H9 (cell line): ENCODE results near the gene PEX1. TPM values are rescaled to one million over a fixed set of nuclear protein-coding genes. Genes with fewer than 3 reads are reported as not detected.

Source experiments
- DNase-seq: peaks from one replicate; pipeline ENCODE4 v3.0.0-alpha.2; 2017
- H2AFZ ChIP-seq: one replicate; pipeline ENCODE4 v1.6.1; 2013; ENCODE audit warnings: mild to moderate bottlenecking, low read length, control low read depth, moderate library complexity
- H2AK5ac ChIP-seq: 2 replicates; pipeline ENCODE4 v1.6.1; 2013; ENCODE audit warnings: low read length, control low read depth, mixed read lengths; ENCODE audit not compliant: insufficient read length
- H2BK120ac ChIP-seq: one replicate; pipeline ENCODE4 v1.6.1; 2013; ENCODE audit warnings: low read depth, mild to moderate bottlenecking, low read length, control low read depth, inconsistent platforms; ENCODE audit not compliant: poor library complexity, severe bottlenecking
- H2BK12ac ChIP-seq: 2 replicates; pipeline ENCODE4 v1.6.1; 2013; ENCODE audit warnings: low read length, control low read depth, mixed read lengths, low read depth; ENCODE audit not compliant: insufficient read length
- H2BK15ac ChIP-seq: 2 replicates; pipeline ENCODE4 v1.6.1; 2013; ENCODE audit warnings: low read depth, low read length, control low read depth
- H2BK20ac ChIP-seq: one replicate; pipeline ENCODE4 v1.6.1; 2013; ENCODE audit warnings: low read depth, mild to moderate bottlenecking, low read length, control low read depth, inconsistent platforms; ENCODE audit not compliant: poor library complexity, severe bottlenecking
- H2BK5ac ChIP-seq: 2 replicates; pipeline ENCODE4 v1.6.1; 2013; ENCODE audit warnings: low read length, control low read depth, mixed read lengths; ENCODE audit not compliant: insufficient read length
- H3K14ac ChIP-seq: 2 replicates; pipeline ENCODE4 v1.6.1; 2013; ENCODE audit warnings: low read length, control low read depth; ENCODE audit not compliant: insufficient read depth
- H3K18ac ChIP-seq: 2 replicates; pipeline ENCODE4 v1.6.1; 2013; ENCODE audit warnings: low read depth, mild to moderate bottlenecking, mixed read lengths, low read length, control low read depth; ENCODE audit not compliant: insufficient read length
- H3K23ac ChIP-seq: 2 replicates; pipeline ENCODE4 v1.6.1; 2013; ENCODE audit warnings: low read length, control low read depth, mixed read lengths, low read depth; ENCODE audit not compliant: insufficient read length
- H3K23me2 ChIP-seq: 2 replicates; pipeline ENCODE4 v1.6.1; 2013; ENCODE audit warnings: low read depth, mild to moderate bottlenecking, mixed read lengths, low read length, control low read depth; ENCODE audit not compliant: insufficient read length, poor library complexity, severe bottlenecking
- H3K27ac ChIP-seq: 2 replicates; pipeline ENCODE4 v1.5.1; 2013; ENCODE audit warnings: low read length, control low read depth, mixed read lengths, low read depth; ENCODE audit not compliant: insufficient read length
- H3K27me3 ChIP-seq: 2 replicates; pipeline ENCODE4 v1.6.1; 2013; ENCODE audit warnings: low read length, control low read depth, inconsistent platforms; ENCODE audit not compliant: insufficient read depth
- H3K4ac ChIP-seq: 2 replicates; pipeline ENCODE4 v1.6.1; 2013; ENCODE audit warnings: low read depth, mild to moderate bottlenecking, control low read depth, inconsistent platforms, low read length, moderate library complexity
- H3K4me1 ChIP-seq: 2 replicates; pipeline ENCODE4 v1.6.1; 2013; ENCODE audit warnings: low read length, control low read depth, inconsistent platforms; ENCODE audit not compliant: insufficient read depth
- H3K4me2 ChIP-seq: 2 replicates; pipeline ENCODE4 v1.6.1; 2013; ENCODE audit warnings: low read length, control low read depth, mixed read lengths; ENCODE audit not compliant: insufficient read length, insufficient read depth
- H3K56ac ChIP-seq: 2 replicates; pipeline ENCODE4 v1.6.1; 2013; ENCODE audit warnings: low read depth, mild to moderate bottlenecking, mixed read lengths, low read length, control low read depth; ENCODE audit not compliant: insufficient read length
- H3K79me1 ChIP-seq: 2 replicates; pipeline ENCODE4 v1.6.1; 2013; ENCODE audit warnings: low read depth, mild to moderate bottlenecking, moderate library complexity, low read length, control low read depth, inconsistent platforms; ENCODE audit not compliant: insufficient read depth, poor library complexity, severe bottlenecking
- H3K79me2 ChIP-seq: 2 replicates; pipeline ENCODE4 v1.6.1; 2013; ENCODE audit warnings: low read length, control low read depth, inconsistent platforms; ENCODE audit not compliant: insufficient read depth
- H3K9ac ChIP-seq: 2 replicates; pipeline ENCODE4 v1.6.1; 2013; ENCODE audit warnings: low read length, control low read depth, mixed read lengths; ENCODE audit not compliant: insufficient read length; ENCODE audit errors: extremely low read depth
- H3K9me3 ChIP-seq: one replicate; pipeline ENCODE4 v1.6.1; 2013; ENCODE audit warnings: low read depth, low read length, inconsistent platforms; ENCODE audit not compliant: control insufficient read depth
- H3T11ph ChIP-seq: one replicate; pipeline ENCODE4 v1.6.1; 2013; ENCODE audit warnings: mild to moderate bottlenecking, low read length, control low read depth, inconsistent platforms
- H4K20me1 ChIP-seq: one replicate; pipeline ENCODE4 v1.6.1; 2013; ENCODE audit not compliant: control insufficient read depth, insufficient read length, insufficient read depth
- H4K5ac ChIP-seq: 2 replicates; pipeline ENCODE4 v1.6.1; 2013; ENCODE audit warnings: low read depth, mild to moderate bottlenecking, mixed read lengths, low read length, control low read depth; ENCODE audit not compliant: insufficient read length
- H4K8ac ChIP-seq: replicated peaks from 2 replicates; pipeline ENCODE4 v1.6.1; 2013; ENCODE audit warnings: low read length, control low read depth, mixed read lengths, low read depth; ENCODE audit not compliant: insufficient read length
- H4K91ac ChIP-seq: 2 replicates; pipeline ENCODE4 v1.6.1; 2013; ENCODE audit warnings: low read depth, mild to moderate bottlenecking, moderate library complexity, mixed read lengths, low read length, control low read depth; ENCODE audit not compliant: insufficient read length
- H3K27ac Mint-ChIP-seq, 3 experiments: 2 replicates in 2 of 3; 3 replicates in 1 of 3; pipeline ENCODE4 v1.8.0; 2020 to 2021; ENCODE audit warnings: mixed read lengths in 3 of 3, mild to moderate bottlenecking in 1 of 3, moderate library complexity in 1 of 3
- H3K27me3 Mint-ChIP-seq: 2 replicates; pipeline ENCODE4 v1.8.0; 2021; ENCODE audit warnings: low read depth, mild to moderate bottlenecking, moderate library complexity, mixed read lengths
- H3K36me3 Mint-ChIP-seq, 3 experiments: 2 replicates in 2 of 3; 3 replicates in 1 of 3; pipeline ENCODE4 v1.8.0; 2020 to 2021; ENCODE audit warnings: low read depth in 3 of 3, mixed read lengths in 3 of 3; ENCODE audit not compliant: insufficient read depth in 1 of 3
- H3K4me1 Mint-ChIP-seq, 2 experiments: 2 replicates each; pipeline ENCODE4 v1.8.0; 2020; ENCODE audit warnings: mixed read lengths in 2 of 2
- H3K4me3 Mint-ChIP-seq, 2 experiments: 2 replicates in 1 of 2; 3 replicates in 1 of 2; pipeline ENCODE4 v1.8.0; 2020 to 2021; ENCODE audit warnings: mild to moderate bottlenecking in 2 of 2, mixed read lengths in 2 of 2, moderate library complexity in 1 of 2
- H3K9me3 Mint-ChIP-seq, 2 experiments: 2 replicates in 1 of 2; 3 replicates in 1 of 2; pipeline ENCODE4 v1.8.0; 2020; ENCODE audit warnings: mild to moderate bottlenecking in 2 of 2, mixed read lengths in 2 of 2, moderate library complexity in 1 of 2
- WGBS: extraction: QIAGEN DNeasy Blood & Tissue Kit; methylation state at CpG from one replicate; pipeline ENCODE4 v1.1.7; 2013; ENCODE audit warnings: missing lambda C conversion rate, low lambda C conversion rate, mixed read lengths; ENCODE audit not compliant: insufficient read length; ENCODE audit errors: extremely low coverage; 5-methylcytosine and 5-hydroxymethylcytosine counted together
- total RNA-seq: library from RNA; stranded (reverse); gene quantifications from 2 replicates; pipeline ENCODE4 v1.2.1, GENCODE V29; 2021
- TF ChIP-seq, protein P1 (sequence below): fragments of 200-600 bp; sonication (generic); conservative IDR thresholded peaks from 3 replicates; pipeline ENCODE4 v1.8.0; 2021; ENCODE audit warnings: antibody characterized with exemption, mild to moderate bottlenecking

Gene PEX1
- total RNA-seq, 1 experiment from 2014 or later, result 21.8 TPM

DNA sequence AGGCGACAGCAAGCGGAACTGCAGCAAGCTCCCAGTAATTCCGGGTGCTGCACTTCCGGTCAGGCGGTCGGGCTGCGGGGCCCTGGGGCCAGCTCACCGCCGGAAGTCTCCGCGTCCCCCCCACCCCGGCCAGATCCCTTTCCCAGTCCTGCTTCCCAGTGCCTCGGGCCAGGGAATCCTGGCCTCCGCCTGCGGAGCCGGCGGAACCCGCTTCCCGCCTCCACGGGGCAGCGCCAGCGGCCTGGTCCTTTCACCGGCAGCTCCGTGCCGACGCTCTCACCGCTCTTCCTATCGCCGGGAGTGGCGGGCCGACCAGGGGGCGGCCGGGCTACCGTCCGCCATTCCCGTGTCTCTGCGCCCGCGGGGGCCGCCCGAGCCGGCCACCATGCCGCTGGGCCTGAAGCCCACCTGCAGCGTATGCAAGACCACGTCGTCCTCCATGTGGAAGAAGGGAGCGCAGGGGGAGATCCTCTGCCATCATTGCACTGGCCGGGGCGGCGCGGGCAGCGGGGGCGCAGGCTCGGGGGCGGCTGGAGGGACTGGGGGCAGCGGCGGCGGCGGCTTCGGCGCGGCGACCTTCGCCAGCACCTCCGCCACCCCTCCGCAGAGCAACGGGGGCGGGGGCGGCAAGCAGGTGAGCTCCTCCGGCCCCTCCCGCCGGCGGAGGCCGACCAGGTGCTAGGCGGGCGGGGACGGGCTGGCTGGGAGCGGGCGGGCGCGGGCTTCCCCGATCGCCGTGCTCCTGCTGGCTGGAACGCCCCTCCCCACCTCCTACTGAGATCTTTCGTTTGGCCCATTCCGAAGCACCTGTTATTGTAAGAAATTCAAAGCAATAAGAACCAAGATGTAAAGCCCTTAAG is 80.7 kb downstream of the PEX1 start, which contains the start of gene GATAD1:
Gene GATAD1, plus strand, starts transcription at position 138 of the 860 bp plus-strand sequence. Its CDS starts 248 bp downstream, at position 386.
- Mint-ChIP-seq H3K27me3 (no peaks in the 10 kb centered on the region), H3K4me3 (peak within 1 kb of the TSS; percentile 76 to 86), H3K9me3 (peaks cover 1 to 8% of the 10 kb centered on the region in 2 experiments; a peak in 4 of 5 replicates), H3K36me3 (peaks cover 15 to 39% (median 31%) of the 10 kb centered on the region in 3 experiments), H3K27ac (peak within 1 kb of the TSS; percentile 52 to 73 (median 62); a peak in 2 of 7 replicates), H3K4me1 (peaks cover 8 to 9% of the 10 kb centered on the region in 2 experiments)
- Histone ChIP-seq H2BK5ac (no peak within 1 kb of the TSS), H3K27me3 (no peaks in the 10 kb centered on the region), H3K4me1 (no peaks in the 10 kb centered on the region), H3K9ac (peak within 1 kb of the TSS; percentile 94), H3K23me2 (peaks cover 5% of the 10 kb centered on the region), H3K14ac (peak within 1 kb of the TSS; percentile 91), H3K27ac (no peak within 1 kb of the TSS), H3K4me2 (peak within 1 kb of the TSS; percentile 82), H4K91ac (no peak within 1 kb of the TSS), H2BK20ac (no peak within 1 kb of the TSS), H3K23ac (no peak within 1 kb of the TSS), H3K56ac (no peak within 1 kb of the TSS), H2BK120ac (no peak within 1 kb of the TSS), H3K79me2 (no peaks in the 10 kb centered on the region), H2BK12ac (no peak within 1 kb of the TSS), H2AFZ (no peak within 1 kb of the TSS), H2BK15ac (no peak within 1 kb of the TSS), H3K9me3 (no peaks in the 10 kb centered on the region), H3K79me1 (no peaks in the 10 kb centered on the region), H4K5ac (no peak within 1 kb of the TSS), H3T11ph (no peak within 1 kb of the TSS), H3K4ac (no peak within 1 kb of the TSS), H4K20me1 (no peaks in the 10 kb centered on the region), H2AK5ac (no peak within 1 kb of the TSS), H4K8ac (no peak within 1 kb of the TSS), H3K18ac (peak within 1 kb of the TSS; percentile 88)
- DNase-seq, result peak; percentile 95
- TF ChIP-seq, protein P1, sequence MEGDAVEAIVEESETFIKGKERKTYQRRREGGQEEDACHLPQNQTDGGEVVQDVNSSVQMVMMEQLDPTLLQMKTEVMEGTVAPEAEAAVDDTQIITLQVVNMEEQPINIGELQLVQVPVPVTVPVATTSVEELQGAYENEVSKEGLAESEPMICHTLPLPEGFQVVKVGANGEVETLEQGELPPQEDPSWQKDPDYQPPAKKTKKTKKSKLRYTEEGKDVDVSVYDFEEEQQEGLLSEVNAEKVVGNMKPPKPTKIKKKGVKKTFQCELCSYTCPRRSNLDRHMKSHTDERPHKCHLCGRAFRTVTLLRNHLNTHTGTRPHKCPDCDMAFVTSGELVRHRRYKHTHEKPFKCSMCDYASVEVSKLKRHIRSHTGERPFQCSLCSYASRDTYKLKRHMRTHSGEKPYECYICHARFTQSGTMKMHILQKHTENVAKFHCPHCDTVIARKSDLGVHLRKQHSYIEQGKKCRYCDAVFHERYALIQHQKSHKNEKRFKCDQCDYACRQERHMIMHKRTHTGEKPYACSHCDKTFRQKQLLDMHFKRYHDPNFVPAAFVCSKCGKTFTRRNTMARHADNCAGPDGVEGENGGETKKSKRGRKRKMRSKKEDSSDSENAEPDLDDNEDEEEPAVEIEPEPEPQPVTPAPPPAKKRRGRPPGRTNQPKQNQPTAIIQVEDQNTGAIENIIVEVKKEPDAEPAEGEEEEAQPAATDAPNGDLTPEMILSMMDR, result peak; percentile 89
- WGBS, result no CpG with 5 or more reads among the region's 87 CpGs
